Stimulated activated CD8-positive, alpha-beta memory T cell treated with anti-CD3 and anti-CD28 coated beads, Interleukin-12 subunit alpha, Interleukin-12 subunit beta, amount 100 ng/mL, for 4 hours (primary cell): ENCODE measurements around the gene DOCK3.
A peak's percentile ranks its signal among the peaks of the same experiment; 100 is the strongest.

Experiments
- DNase-seq: peaks from one replicate; pipeline ENCODE4 v3.0.0-alpha.2; 2020; ENCODE audit warnings: low read depth

The DOCK3 gene

GRCh38 chr3:50674349-50675178 is at the start of gene DOCK3:
Gene DOCK3, plus strand, starts transcription at chr3:50674927. Its CDS starts 337 bp downstream, at chr3:50675264.
- DNase-seq = peak; percentile 45

GRCh38 chr3:50625231-50626182 is 49.2 kb upstream of the DOCK3 start:
- no peak for DNase-seq

GRCh38 chr3:50626401-50626800 is 48.3 kb upstream of the DOCK3 start:
- DNase-seq = no peak

GRCh38 chr3:50627407-50628051 is 47.2 kb upstream of the DOCK3 start:
- DNase-seq = no peak

GRCh38 chr3:50628601-50629000 is 46.1 kb upstream of the DOCK3 start:
- DNase-seq = no peak

- DNase-seq = no peak
Observed at GRCh38 chr3:50630394-50630793, 44.3 kb upstream of the DOCK3 start.

GRCh38 chr3:50630877-50631276 is 43.9 kb upstream of the DOCK3 start:
- DNase-seq = no peak

- DNase-seq = no peak
Observed at GRCh38 chr3:50632450-50632849, 42.3 kb upstream of the DOCK3 start.

- no peak for DNase-seq
Observed at GRCh38 chr3:50633230-50633790, 41.4 kb upstream of the DOCK3 start.

- DNase-seq = no peak
Observed at GRCh38 chr3:50635066-50635465, 39.7 kb upstream of the DOCK3 start.

GRCh38 chr3:50637011-50637410 is 37.7 kb upstream of the DOCK3 start:
- DNase-seq = no peak

- DNase-seq = no peak
Observed at GRCh38 chr3:50637945-50638344, 36.8 kb upstream of the DOCK3 start.

- no peak for DNase-seq
Observed at GRCh38 chr3:50639055-50639494, 35.7 kb upstream of the DOCK3 start.

GRCh38 chr3:50642382-50642781 is 32.3 kb upstream of the DOCK3 start:
- DNase-seq = no peak

GRCh38 chr3:50644561-50644960 is 30.2 kb upstream of the DOCK3 start:
- DNase-seq = no peak

GRCh38 chr3:50645378-50645777 is 29.3 kb upstream of the DOCK3 start:
- DNase-seq = no peak

- DNase-seq = no peak
Observed at GRCh38 chr3:50648313-50648712, 26.4 kb upstream of the DOCK3 start.

GRCh38 chr3:50648944-50649343 is 25.8 kb upstream of the DOCK3 start:
- DNase-seq = no peak

- DNase-seq = no peak
Observed at GRCh38 chr3:50649451-50649931, 25.2 kb upstream of the DOCK3 start.

GRCh38 chr3:50650018-50650417 is 24.7 kb upstream of the DOCK3 start:
- no peak for DNase-seq

- DNase-seq = no peak
Observed at GRCh38 chr3:50651445-50651844, 23.3 kb upstream of the DOCK3 start.
